Heart left ventricle (tissue), 13 donors: ENCODE results near the gene FAM210A.

Source experiments
- POLR2A ChIP-seq, 2 donors: fragments of 450-650 bp; IDR thresholded peaks; one replicate each; pipeline ENCODE4 v1.6.1; 2017; ENCODE audit warnings: antibody characterized with exemption in 2 of 2, mild to moderate bottlenecking in 2 of 2, moderate library complexity in 2 of 2
- TF ChIP-seq, protein P1 (sequence below), 12 donors: fragments of 200-600 bp; sonication (generic) in 4 of 12; IDR thresholded peaks; one replicate each; pipeline versions ENCODE4 v1.5.0 to v1.8.0; 2018 to 2022; ENCODE audit warnings: antibody characterized with exemption in 12 of 12, mild to moderate bottlenecking in 5 of 12
- donor health status: ischemic (EF 13 %, LVEDD 7.1; RV severe dilation, severe dysfunction).
- donor health status: DM: no; HTN: yes; CAD: no.
- donor health status: DM: no; HTN: no; CAD: no.
- donor health status: ischemic (EF 25% LVEDD 6.9; RV normal size, moderate dysfunction).
- donor health status: ischemic (EF 25% LVEDD 5.7; RV mildly dilated, moderate dysfunction).
- donor health status: ischemic (EF 35%, LVEDD 5.7; RV mildly dilated, moderate dysfunction).
- donor health status: nonischemic (EF 11% LVEDD 7.7; RV severe dilation, severe dysfunction).
- donor health status: DM: yes; HTN: yes; CAD: no.
- donor health status: PGD.
- donor health status: ischemic (EF 29% LVEDD 5.4; RV normal size, mild dysfunction).
- donor health status: nonischemic (EF 23%, LVEDD 6.1; RV moderate dilation, normal function).

DNA sequence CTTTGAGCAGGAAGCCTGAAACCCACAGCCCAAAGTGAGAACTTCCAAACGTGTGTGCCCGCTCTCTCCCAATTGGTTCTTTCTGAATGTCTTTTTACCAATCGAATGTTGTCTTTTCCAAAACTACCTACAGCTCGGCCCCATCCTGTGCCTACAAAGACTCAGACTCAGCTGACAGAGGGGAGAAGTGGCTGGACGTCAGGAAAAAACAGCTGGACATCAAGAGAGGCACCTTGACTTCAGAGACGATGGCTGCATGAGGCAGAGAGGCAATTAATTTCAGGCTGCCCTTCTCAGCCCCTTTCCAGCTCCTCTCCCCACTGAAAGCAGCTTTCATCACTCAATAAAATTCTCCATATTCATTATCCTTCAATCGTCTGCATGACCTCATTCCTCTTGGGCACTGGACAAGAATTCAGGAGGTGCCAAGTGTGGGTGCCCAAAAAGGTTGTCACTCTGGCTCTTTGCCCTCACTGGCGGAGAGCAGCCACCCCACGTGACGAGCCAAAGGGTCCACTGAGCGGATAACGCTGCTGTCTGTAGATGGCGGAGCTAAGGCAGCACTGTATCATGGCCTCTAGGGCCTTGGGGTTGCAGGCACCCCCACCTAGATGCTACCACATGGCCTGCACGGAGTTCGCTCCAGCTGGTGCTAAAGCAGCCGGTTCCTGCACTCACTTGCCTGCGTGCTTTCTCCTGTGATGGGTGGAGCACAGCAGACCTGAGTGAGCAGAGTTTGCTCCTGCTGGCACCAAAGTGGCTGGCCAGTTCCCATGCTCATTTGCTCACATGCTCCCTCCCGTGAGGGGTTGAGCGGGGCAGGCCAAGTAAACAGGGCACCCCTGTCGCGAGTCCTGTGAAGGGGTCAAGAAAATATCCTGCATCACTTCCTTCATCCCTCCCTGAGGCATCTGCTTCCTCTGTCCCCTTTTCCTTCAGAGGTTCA is 37.9 kb downstream of the FAM210A start:
- TF ChIP-seq, protein P1, sequence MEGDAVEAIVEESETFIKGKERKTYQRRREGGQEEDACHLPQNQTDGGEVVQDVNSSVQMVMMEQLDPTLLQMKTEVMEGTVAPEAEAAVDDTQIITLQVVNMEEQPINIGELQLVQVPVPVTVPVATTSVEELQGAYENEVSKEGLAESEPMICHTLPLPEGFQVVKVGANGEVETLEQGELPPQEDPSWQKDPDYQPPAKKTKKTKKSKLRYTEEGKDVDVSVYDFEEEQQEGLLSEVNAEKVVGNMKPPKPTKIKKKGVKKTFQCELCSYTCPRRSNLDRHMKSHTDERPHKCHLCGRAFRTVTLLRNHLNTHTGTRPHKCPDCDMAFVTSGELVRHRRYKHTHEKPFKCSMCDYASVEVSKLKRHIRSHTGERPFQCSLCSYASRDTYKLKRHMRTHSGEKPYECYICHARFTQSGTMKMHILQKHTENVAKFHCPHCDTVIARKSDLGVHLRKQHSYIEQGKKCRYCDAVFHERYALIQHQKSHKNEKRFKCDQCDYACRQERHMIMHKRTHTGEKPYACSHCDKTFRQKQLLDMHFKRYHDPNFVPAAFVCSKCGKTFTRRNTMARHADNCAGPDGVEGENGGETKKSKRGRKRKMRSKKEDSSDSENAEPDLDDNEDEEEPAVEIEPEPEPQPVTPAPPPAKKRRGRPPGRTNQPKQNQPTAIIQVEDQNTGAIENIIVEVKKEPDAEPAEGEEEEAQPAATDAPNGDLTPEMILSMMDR (IDR thresholded peaks at IDR 0.05): no peak
- no peak for TF ChIP-seq POLR2A (IDR thresholded peaks at IDR 0.05)
